IMR-90 (cell line): ENCODE results near the gene COL6A3. TPM values are rescaled to one million over a fixed set of nuclear protein-coding genes. Genes with fewer than 3 reads are reported as not detected.

Source experiments
- ATAC-seq: fragments of 200-7000 bp; cut with Tn5 transposase; 2 replicates; pipeline ENCODE4 v1.9.1; 2020; ENCODE audit warnings: low read depth, mild to moderate bottlenecking, moderate library complexity
- BruUV-seq: library from RNA; stranded (reverse); fragments of 400-500 nt; replicated peaks from 2 replicates; lab custom pipeline; 2021; lab: Mats Ljungman, UMichigan
- CTCF ChIA-PET: fragments of 300-600 bp; formaldehyde crosslinking; extraction: SDS; loops from one replicate; lab custom pipeline; 2021; ENCODE audit warnings: antibody characterized with exemption; lab: Yijun Ruan, JAX
- POLR2A ChIA-PET: fragments of 300-600 bp; sonication (Branson Sonifier 250); formaldehyde crosslinking; loops from one replicate; lab custom pipeline; 2022; ENCODE audit warnings: antibody characterized with exemption; ENCODE audit not compliant: unreplicated experiment; lab: Charles Lee
- DNase-seq: peaks from one replicate; pipeline ENCODE4 v3.0.0; 2013
- H2AFZ ChIP-seq: replicated peaks from 2 replicates; pipeline ENCODE3; 2013; ENCODE audit warnings: low read length, mild to moderate bottlenecking; ENCODE audit not compliant: poor library complexity
- H2AK5ac ChIP-seq: 2 replicates; pipeline ENCODE4 v1.6.1; 2013; ENCODE audit warnings: low read depth, low read length, inconsistent platforms
- H2AK9ac ChIP-seq: replicated peaks from 2 replicates; pipeline ENCODE3; 2013; ENCODE audit warnings: mild to moderate bottlenecking, low read depth, low read length, moderate library complexity; ENCODE audit not compliant: poor library complexity
- H2BK120ac ChIP-seq: 2 replicates; pipeline ENCODE4 v1.6.1; 2013; ENCODE audit warnings: low read depth, low read length, inconsistent platforms
- H2BK15ac ChIP-seq: 3 replicates; pipeline ENCODE4 v1.6.1; 2013; ENCODE audit warnings: low read depth, low read length, inconsistent platforms
- H2BK20ac ChIP-seq: 2 replicates; pipeline ENCODE4 v1.6.1; 2013; ENCODE audit warnings: low read depth, mild to moderate bottlenecking, inconsistent platforms, low read length, moderate library complexity
- H2BK5ac ChIP-seq: 2 replicates; pipeline ENCODE4 v1.6.1; 2013; ENCODE audit warnings: mild to moderate bottlenecking, low read depth, low read length, inconsistent platforms; ENCODE audit not compliant: poor library complexity, severe bottlenecking
- H3K14ac ChIP-seq: replicated peaks from 2 replicates; pipeline ENCODE4 v1.6.1; 2013; ENCODE audit warnings: low read depth, low read length, inconsistent platforms
- H3K18ac ChIP-seq: 2 replicates; pipeline ENCODE4 v1.6.1; 2013; ENCODE audit warnings: low read depth, low read length, control low read depth
- H3K23ac ChIP-seq: 2 replicates; pipeline ENCODE4 v1.6.1; 2013; ENCODE audit warnings: low read depth, low read length, inconsistent platforms
- H3K27ac ChIP-seq: 2 replicates; pipeline ENCODE4 v1.5.1; 2013; ENCODE audit warnings: mild to moderate bottlenecking, control low read depth, low read length; ENCODE audit not compliant: insufficient read depth
- H3K27me3 ChIP-seq: 2 replicates; pipeline ENCODE4 v1.6.1; 2013; ENCODE audit warnings: low read length; ENCODE audit not compliant: control insufficient read depth, insufficient read depth
- H3K36me3 ChIP-seq: 2 replicates; pipeline ENCODE4 v1.6.1; 2013; ENCODE audit warnings: low read length, mixed read lengths; ENCODE audit not compliant: control insufficient read depth, insufficient read depth
- H3K4ac ChIP-seq: 2 replicates; pipeline ENCODE4 v1.6.1; 2013; ENCODE audit warnings: low read depth, low read length, inconsistent platforms
- H3K4me1 ChIP-seq: 2 replicates; pipeline ENCODE4 v1.6.1; 2013; ENCODE audit warnings: low read length, mixed read lengths; ENCODE audit not compliant: control insufficient read depth, insufficient read depth
- H3K4me2 ChIP-seq: 2 replicates; pipeline ENCODE4 v1.6.1; 2013; ENCODE audit warnings: low read depth, mild to moderate bottlenecking, control low read depth, low read length, moderate library complexity
- H3K4me3 ChIP-seq: 2 replicates; pipeline ENCODE4 v1.5.1; 2013; ENCODE audit warnings: low read depth, mild to moderate bottlenecking, control low read depth, low read length, moderate library complexity; ENCODE audit not compliant: insufficient read depth
- H3K56ac ChIP-seq: 2 replicates; pipeline ENCODE4 v1.6.1; 2013; ENCODE audit warnings: low read length, inconsistent platforms; ENCODE audit not compliant: insufficient read depth; ENCODE audit errors: extremely low read depth
- H3K79me1 ChIP-seq, 2 experiments: 2 replicates each; pipeline ENCODE4 v1.6.1; 2013; ENCODE audit warnings: low read length in 2 of 2, inconsistent platforms in 1 of 2, low read depth in 1 of 2
- H3K9ac ChIP-seq: 2 replicates; pipeline ENCODE4 v1.6.1; 2013; ENCODE audit warnings: low read depth, low read length, control low read depth
- H3K9me1 ChIP-seq: 2 replicates; pipeline ENCODE4 v1.6.1; 2013; ENCODE audit warnings: low read length, inconsistent platforms; ENCODE audit not compliant: insufficient read depth
- H3K9me3 ChIP-seq: 2 replicates; pipeline ENCODE4 v1.6.1; 2013; ENCODE audit warnings: low read length; ENCODE audit not compliant: control insufficient read depth, insufficient read depth
- H4K20me1 ChIP-seq: 2 replicates; pipeline ENCODE4 v1.6.1; 2013; ENCODE audit warnings: low read length, inconsistent platforms; ENCODE audit not compliant: insufficient read depth
- H4K5ac ChIP-seq: 2 replicates; pipeline ENCODE4 v1.6.1; 2013; ENCODE audit warnings: mild to moderate bottlenecking, low read depth, low read length, control low read depth
- H4K8ac ChIP-seq, 2 experiments: 2 replicates each; pipeline ENCODE4 v1.6.1; 2013; ENCODE audit warnings: low read depth in 2 of 2, low read length in 2 of 2, control low read depth in 1 of 2, inconsistent platforms in 1 of 2
- H4K91ac ChIP-seq: 2 replicates; pipeline ENCODE4 v1.6.1; 2013; ENCODE audit warnings: low read depth, low read length, inconsistent platforms; ENCODE audit not compliant: insufficient read depth
- BHLHE40 ChIP-seq: fragments of 150-350 bp; IDR thresholded peaks from 2 replicates; pipeline ENCODE4 v1.6.1; 2016; ENCODE audit warnings: mild to moderate bottlenecking, low read depth, low read length
- CHD1 ChIP-seq: IDR thresholded peaks from 2 replicates; pipeline ENCODE4 v1.6.1; 2012; ENCODE audit warnings: low read depth, low read length, improper control_type of control experiment
- POLR2A ChIP-seq: IDR thresholded peaks from 2 replicates; pipeline ENCODE4 v1.6.1; 2012; ENCODE audit warnings: mild to moderate bottlenecking, low read depth, low read length
- RFX5 ChIP-seq: IDR thresholded peaks from 2 replicates; pipeline ENCODE4 v1.8.0; 2012; ENCODE audit warnings: low read depth, mild to moderate bottlenecking, low read length, moderate library complexity
- SMC3 ChIP-seq: fragments of 150-350 bp; IDR thresholded peaks from 2 replicates; pipeline ENCODE4 v1.6.1; 2016; ENCODE audit warnings: low read depth, mild to moderate bottlenecking, antibody characterized with exemption, low read length, moderate library complexity
- USF2 ChIP-seq: fragments of 150-350 bp; IDR thresholded peaks from 2 replicates; pipeline ENCODE4 v1.6.1; 2017; ENCODE audit warnings: mild to moderate bottlenecking, antibody characterized with exemption, low read length, low read depth
- WGBS, 2 experiments: methylation state at CpG; one replicate each; pipeline versions ENCODE4 v1.1.5 to v1.1.7; 2013; ENCODE audit warnings: missing lambda C conversion rate in 2 of 2; ENCODE audit not compliant: insufficient read length in 1 of 2; ENCODE audit errors: extremely low coverage in 2 of 2; 5-methylcytosine and 5-hydroxymethylcytosine counted together
- dilution Hi-C: fragments of 300-500 bp; cut with HindIII; formaldehyde crosslinking; loops from one replicate; pipeline ENCODE4 v1.14.3; 2018; ENCODE audit warnings: low sequenced_read_pairs; ENCODE audit not compliant: unreplicated experiment
- in situ Hi-C: fragments of 300-500 bp; cut with MboI; formaldehyde crosslinking; loops from 3 replicates; pipeline ENCODE4 v1.14.3; 2019; ENCODE audit warnings: low sequenced_read_pairs, inconsistent platforms, mixed read lengths
- intact Hi-C: fragments of 100-400 bp; cut with micrococcal nuclease; formaldehyde crosslinking; loops from 2 replicates; pipeline ENCODE4 v1.10.0; 2022
- polyA plus RNA-seq, 3 experiments: library from polyadenylated mRNA; depleted of rRNA; stranded (reverse); fragments of >200 nt; gene quantifications; 2 replicates each; pipeline ENCODE4 v1.2.3, GENCODE V29; 2012; ENCODE audit warnings: low replicate concordance in 1 of 3
- total RNA-seq: library from RNA; depleted of rRNA; stranded (reverse); fragments of >200 nt; gene quantifications from 2 replicates; pipeline ENCODE4 v1.2.3, GENCODE V29; 2012

The COL6A3 gene
- total and polyA plus RNA-seq, 2 of the 4 experiments (the other 2 are of a cell fraction): 964 to 1,855 TPM

GRCh38 chr2:237291138-237291792 lies 122.7 kb downstream of the COL6A3 start (continued):
- peak; percentile 39 for TF ChIP-seq SMC3
- TF ChIP-seq CHD1: 0 out of 2 replicates have a peak, but pooled peaks have one; percentile 82

- Histone ChIP-seq H3K27ac (peak overlapping the region; percentile 98), H3K27me3 (no peaks in the 10 kb centered on the region), H3K79me1 (peaks cover 0 to 9% of the 10 kb centered on the region in 2 experiments; a peak in 2 of 4 replicates), H2BK120ac (peak overlapping the region; percentile 95), H3K9me1 (peaks cover 10% of the 10 kb centered on the region; the same call in 1 of the 2 replicates), H3K9ac (peak overlapping the region; percentile 58), H2BK5ac (peak overlapping the region; percentile 88), H3K23ac (peak overlapping the region; percentile 86), H3K4me3 (no peak overlapping the region), H2BK15ac (peak overlapping the region; percentile 75; the same call in 2 of the 3 replicates), H4K20me1 (no peaks in the 10 kb centered on the region), H3K18ac (peak overlapping the region; percentile 71), H3K4ac (peak overlapping the region; percentile 96), H4K8ac (peak overlapping the region; percentile 78 to 97), H2BK20ac (peak overlapping the region; percentile 88), H4K91ac (peak overlapping the region; percentile 87), H4K5ac (peak overlapping the region; percentile 70), H2AK5ac (peak overlapping the region; percentile 85), H2AFZ (peak overlapping the region; percentile 55), H3K9me3 (peaks cover 4% of the 10 kb centered on the region; the same call in 1 of the 2 replicates), H3K4me1 (peaks cover 13% of the 10 kb centered on the region), H3K56ac (peak overlapping the region; percentile 86), H3K36me3 (no peaks in the 10 kb centered on the region), H2AK9ac (peak overlapping the region; percentile 45), H3K14ac (peak overlapping the region; percentile 93), H3K4me2 (peak overlapping the region; percentile 1; the same call in 1 of the 2 replicates)
- POLR2A ChIA-PET: interaction anchor here (1.7 to 2.2 kb wide), 3 partner anchors 9 to 25 kb away, joined by 6 to 10 read pairs (median 8); no protein-coding TSS in a partner anchor
- dilution Hi-C loops: no loop called here
- WGBS, 2 experiments: 17% methylated on average over 2 of the region's 12 CpGs; no CpG with 5 or more reads in 1 of the 2 experiments
- peak; percentile 41; the same call in 1 of the 2 replicates for TF ChIP-seq USF2
- TF ChIP-seq RFX5: no peak
- 0 out of 2 replicates have a peak, but pooled peaks have one; percentile 26 for TF ChIP-seq BHLHE40
- 0 out of 2 replicates have a peak, but pooled peaks have one; percentile 9 for TF ChIP-seq POLR2A
- in situ Hi-C loops: no loop called here
- no TSS peak for BruUV-seq
- DNase-seq (peak; percentile 77), ATAC-seq (peak; percentile 55)
- intact Hi-C loops: loop anchor here (2.0 to 5.0 kb wide), 2 partner anchors 33 to 63 kb away; no protein-coding TSS in a partner anchor
- CTCF ChIA-PET: interaction anchor here (1.2 to 1.6 kb wide), 2 partner anchors 9 to 137 kb away, joined by 4 read pairs; no protein-coding TSS in a partner anchor
Measured at GRCh38 chr2:237290261-237290660, 123.7 kb downstream of the COL6A3 start.
